C1 segment of cervical spinal cord (tissue), 14 donors: ENCODE measurements around the gene RBM14.
"Not testable (repeated sequence)": the region's sequence is repeated elsewhere in the genome, so short reads cannot be mapped to it uniquely, and the experiment has no call there.

Experiments
- DNase-seq, 14 donors: peaks; one replicate each; lab custom pipeline; 2025; lab: John Stamatoyannopoulos, UW

RBM14 gene, protein sequence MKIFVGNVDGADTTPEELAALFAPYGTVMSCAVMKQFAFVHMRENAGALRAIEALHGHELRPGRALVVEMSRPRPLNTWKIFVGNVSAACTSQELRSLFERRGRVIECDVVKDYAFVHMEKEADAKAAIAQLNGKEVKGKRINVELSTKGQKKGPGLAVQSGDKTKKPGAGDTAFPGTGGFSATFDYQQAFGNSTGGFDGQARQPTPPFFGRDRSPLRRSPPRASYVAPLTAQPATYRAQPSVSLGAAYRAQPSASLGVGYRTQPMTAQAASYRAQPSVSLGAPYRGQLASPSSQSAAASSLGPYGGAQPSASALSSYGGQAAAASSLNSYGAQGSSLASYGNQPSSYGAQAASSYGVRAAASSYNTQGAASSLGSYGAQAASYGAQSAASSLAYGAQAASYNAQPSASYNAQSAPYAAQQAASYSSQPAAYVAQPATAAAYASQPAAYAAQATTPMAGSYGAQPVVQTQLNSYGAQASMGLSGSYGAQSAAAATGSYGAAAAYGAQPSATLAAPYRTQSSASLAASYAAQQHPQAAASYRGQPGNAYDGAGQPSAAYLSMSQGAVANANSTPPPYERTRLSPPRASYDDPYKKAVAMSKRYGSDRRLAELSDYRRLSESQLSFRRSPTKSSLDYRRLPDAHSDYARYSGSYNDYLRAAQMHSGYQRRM

DNA sequence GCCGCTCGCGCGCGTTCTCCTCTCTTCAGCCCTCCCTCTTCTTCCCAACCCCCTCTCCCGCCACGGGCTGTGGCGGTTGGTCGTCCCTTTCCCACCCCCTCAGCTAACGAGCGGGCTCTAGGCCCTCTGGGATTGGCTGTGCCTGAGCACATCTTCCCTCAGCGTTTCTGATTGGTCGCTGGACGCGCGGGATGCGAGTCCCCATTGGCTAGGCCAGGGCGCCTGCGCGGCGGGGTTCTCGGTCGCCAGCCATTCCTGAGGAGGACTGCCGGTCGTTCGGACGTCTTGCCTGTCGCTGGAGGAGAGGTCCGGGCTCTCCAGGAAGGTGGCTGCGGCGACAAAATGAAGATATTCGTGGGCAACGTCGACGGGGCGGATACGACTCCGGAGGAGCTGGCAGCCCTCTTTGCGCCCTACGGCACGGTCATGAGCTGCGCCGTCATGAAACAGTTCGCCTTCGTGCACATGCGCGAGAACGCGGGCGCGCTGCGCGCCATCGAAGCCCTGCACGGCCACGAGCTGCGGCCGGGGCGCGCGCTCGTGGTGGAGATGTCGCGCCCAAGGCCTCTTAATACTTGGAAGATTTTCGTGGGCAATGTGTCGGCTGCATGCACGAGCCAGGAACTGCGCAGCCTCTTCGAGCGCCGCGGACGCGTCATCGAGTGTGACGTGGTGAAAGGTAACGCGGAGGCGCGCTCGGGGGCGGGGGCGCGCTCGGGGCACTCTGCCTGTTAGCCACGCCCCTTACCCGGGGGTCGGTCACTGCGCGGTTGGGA is at the start of gene RBM14:
Gene RBM14 (plus strand): TSS at position 252 of the 776 bp plus-strand sequence. CDS start 91 bp downstream, at position 343.
- peak; percentile 93 to 99 (median 98) for DNase-seq

- DNase-seq, result no peak
Measured at GRCh38 chr11:66567787-66568123, 48.7 kb upstream of the RBM14 start.

- peak in 13 of 14 donors; percentile 73 to 95 (median 85) for DNase-seq
Measured at GRCh38 chr11:66568124-66568916, 48.1 kb upstream of the RBM14 start, which contains the start of gene CTSF. Gene CTSF (minus strand): TSS chr11:66568606. CDS start chr11:66568486, 120 bp downstream.

DNA sequence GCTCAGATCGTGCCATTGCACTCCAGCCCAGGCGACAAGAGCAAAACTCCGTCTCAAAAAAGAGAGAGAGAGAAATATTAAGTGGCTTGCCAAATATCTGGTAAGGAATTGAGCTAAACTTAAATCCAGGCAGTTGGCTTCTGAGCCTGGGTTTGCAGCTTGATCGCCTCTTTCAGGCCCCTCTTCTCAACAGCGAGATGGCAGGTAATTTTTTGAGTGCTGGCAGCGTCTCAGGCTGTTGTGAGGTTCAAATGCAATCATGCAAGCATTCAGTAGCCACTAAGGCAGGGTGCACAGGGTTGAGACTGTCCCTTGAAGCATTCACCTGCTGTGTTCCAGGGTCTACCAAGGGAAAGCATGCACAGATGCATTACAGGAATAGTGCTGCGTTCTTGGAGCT is 47.4 kb upstream of the RBM14 start:
- no peak for DNase-seq

- no peak for DNase-seq
Measured at GRCh38 chr11:66570079-66570849, 46.2 kb upstream of the RBM14 start.

GRCh38 chr11:66570850-66571180 is 45.6 kb upstream of the RBM14 start:
- no peak for DNase-seq

DNA sequence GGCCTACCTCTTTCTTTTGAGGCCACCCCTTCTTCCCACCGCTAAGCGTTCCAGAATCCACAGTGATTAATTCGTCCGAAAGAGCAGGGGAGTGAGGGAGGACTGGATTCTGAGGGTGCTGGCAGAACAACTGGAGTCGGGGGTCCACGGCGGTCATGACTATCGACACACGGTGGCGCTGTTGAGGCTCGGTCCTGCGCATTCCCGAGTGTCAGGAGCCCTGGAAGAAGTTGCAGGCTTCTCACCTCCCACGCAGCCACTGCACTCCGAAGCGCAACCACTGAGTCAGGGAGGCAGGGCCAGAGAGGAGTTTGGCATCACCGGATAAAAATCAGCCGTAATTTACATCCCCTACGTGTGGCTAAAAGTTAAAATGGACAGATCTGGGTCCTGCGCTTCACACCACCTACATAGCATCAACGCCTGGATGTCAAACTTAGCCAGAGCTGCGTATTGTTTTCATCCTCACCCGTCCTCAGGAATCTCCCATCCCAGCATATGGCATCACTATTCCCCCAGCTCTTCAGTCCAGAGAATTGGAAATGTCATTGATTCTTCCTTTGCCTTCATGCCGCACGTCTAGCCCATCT is 37.3 kb upstream of the RBM14 start:
- peak in 10 of 14 donors; percentile 8 to 64 (median 42) for DNase-seq

DNA sequence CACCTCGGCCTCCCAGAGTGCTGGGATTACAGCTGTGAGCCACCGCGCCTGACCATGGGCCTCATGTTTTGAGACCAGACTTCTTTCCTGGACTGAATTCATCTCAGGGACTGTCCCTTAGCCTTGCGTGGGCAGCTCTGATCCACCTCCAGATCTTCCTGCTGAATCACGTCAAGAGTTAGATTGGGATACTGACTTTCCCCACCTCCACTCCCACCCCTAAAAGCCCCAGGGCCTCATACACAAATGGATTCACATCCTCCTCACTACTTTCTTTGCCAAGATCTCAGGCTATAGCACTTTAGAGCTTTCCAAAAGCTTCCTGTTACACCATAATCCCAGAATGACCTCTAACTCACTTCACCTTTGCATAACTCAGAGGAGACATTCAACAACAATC is 35.6 kb upstream of the RBM14 start:
- DNase-seq, result no peak

- no peak for DNase-seq
Measured at GRCh38 chr11:66581261-66581660, 35.2 kb upstream of the RBM14 start.

- not testable (repeated sequence) for DNase-seq
Measured at GRCh38 chr11:66582565-66583147, 33.8 kb upstream of the RBM14 start.

- not testable (repeated sequence) for DNase-seq
Measured at GRCh38 chr11:66585447-66585846, 31.0 kb upstream of the RBM14 start.

- no peak for DNase-seq
Measured at GRCh38 chr11:66586136-66586535, 30.3 kb upstream of the RBM14 start.

DNA sequence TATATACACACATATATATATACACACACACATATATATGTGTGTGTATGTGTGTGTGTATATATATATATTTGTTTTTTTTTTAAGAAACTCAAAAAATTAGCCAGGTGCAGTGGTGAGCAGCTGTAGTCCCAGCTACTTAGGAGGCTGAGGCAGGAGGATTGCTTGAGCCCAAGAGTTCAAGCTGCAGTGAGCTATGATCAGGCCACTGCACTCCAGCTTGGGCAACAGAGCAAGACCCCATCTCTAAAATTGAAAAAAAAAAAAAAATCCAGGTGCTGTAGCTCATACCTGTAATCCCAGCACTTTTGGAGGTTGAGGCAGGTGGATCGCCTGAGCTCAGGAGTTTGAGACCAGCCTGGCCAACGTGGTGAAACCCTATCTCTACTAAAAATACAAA is 27.1 kb upstream of the RBM14 start:
- not testable (repeated sequence) for DNase-seq

DNA sequence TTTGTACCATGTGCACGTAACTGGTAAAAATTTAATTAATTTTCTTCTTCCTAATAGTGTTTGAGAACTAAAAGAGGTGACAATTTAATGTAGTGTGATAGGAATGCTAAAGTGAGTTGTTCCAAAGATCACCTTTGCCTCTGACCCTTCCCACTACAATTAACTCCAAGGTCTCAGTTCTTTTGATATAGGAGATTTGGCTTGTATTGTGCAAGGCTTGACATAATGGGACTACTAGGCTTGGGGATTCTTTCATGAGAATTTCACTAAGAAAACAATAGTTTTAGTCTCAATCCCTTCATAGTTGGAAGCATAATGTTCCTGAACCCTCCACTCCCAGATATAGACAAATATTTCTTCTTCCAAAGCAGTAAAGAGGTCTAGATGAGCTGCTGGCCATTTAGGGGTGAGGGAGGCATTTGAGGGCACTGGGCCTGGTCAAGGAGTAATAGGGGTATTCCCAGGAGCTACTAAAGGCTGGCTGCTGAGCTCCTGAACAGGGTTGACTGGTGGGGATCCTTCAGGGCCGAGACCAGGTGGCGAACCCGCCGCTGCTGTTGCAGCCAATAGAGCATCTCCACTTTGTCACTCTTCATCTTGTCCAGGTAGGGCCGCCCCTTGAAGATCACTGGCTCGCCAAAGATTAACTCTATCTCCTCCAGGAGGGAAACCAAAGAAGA is 26.3 kb upstream of the RBM14 start:
- DNase-seq, result no peak

DNA sequence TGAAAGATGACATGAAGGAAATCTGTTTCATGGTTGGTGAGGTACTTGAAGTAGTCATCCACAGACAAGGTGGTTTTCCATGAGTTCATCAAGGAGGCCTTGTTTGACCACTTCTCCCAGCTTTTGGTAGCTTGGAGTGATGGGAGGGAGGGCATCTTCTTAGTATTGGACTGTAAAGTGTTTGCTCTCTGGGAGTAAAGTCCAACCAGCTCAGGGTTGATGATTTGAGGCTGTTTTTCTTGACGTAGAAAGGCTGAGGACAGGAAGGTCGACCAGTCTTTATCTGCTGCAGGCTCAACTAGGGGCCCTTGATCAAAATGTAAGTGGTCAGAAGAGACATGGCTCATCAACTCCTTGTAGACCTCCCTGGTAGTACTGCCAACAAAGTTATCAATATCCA is 25.3 kb upstream of the RBM14 start:
- DNase-seq, result no peak

- peak; percentile 65 to 97 (median 90) for DNase-seq
Measured at GRCh38 chr11:66592457-66593302, 23.8 kb upstream of the RBM14 start, which contains the start of the genes CCDC87 and CCS. Gene CCDC87 (minus strand): TSS chr11:66593063. CDS start chr11:66593015, 48 bp downstream. Gene CCS (plus strand): TSS chr11:66593185. CDS start chr11:66593262, 77 bp downstream.

GRCh38 chr11:66593303-66593635 is 23.2 kb upstream of the RBM14 start:
- DNase-seq, result no peak

DNA sequence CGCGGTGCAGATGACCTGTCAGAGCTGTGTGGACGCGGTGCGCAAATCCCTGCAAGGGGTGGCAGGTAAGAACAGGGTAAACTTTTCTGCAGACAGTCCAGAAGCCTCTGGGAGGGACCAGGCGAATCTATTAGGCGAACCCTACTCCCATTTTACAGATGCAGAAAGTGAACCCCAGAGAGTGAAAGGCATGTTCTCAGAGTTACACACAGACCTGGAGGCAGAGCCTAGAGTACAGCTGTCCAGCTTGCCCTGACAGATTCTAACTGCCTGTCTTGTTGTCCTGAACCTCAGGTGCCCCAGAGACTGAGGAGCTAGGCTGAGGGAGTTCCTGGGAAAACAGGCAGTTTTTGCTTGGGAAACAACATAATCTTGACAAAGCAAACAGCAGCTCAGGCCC is 22.8 kb upstream of the RBM14 start:
- DNase-seq, result no peak
